Measurements from ENCODE around the gene MRLN.

Gene MRLN

DNA sequence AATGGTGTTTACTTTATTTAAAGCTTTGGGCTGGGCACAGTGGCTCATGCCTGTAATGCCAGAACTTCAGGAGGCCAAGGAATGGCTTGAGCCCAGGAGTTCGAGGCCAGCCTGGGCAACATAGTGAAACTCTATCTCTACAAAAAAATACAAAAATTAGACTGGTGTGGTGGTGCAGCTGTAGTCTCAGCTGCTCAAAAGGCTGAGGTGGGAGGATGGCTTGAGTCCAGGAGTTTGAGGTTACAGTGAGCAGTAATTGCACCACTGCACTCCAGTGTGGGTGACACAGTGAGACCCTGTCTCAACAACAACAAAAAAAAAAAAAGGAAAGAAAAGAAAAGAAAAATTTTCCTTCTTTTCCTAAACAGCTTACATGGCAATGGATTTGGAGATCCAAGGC lies 65.6 kb downstream of the MRLN start:
- Histone ChIP-seq H3K9ac (ENCODE audit: low read length) (no peak overlapping the region), H3K79me2 (ENCODE audit: insufficient read depth, low read length) (no peaks in the 10 kb centered on the region), H4K20me1 (ENCODE audit: low read depth, low read length) (no peaks in the 10 kb centered on the region), H3K4me3 (ENCODE audit: insufficient read depth, low read length, poor library complexity, severe bottlenecking) (no peak overlapping the region), H3K9me2 (replicated peaks; ENCODE audit: insufficient read depth, low read length) (no peaks in the 10 kb centered on the region), H2AFZ (ENCODE audit: low read depth, low read length, severe bottlenecking) (no peak overlapping the region), H3K27me3 (ENCODE audit: low read length) (no peaks in the 10 kb centered on the region), H3K9me3 (ENCODE audit: insufficient read depth, low read length) (no peaks in the 10 kb centered on the region), H3F3A (ENCODE audit: insufficient read depth) (no peaks in the 10 kb centered on the region), H3K4me2 (ENCODE audit: low read depth, low read length, poor library complexity, severe bottlenecking) (no peak overlapping the region), H3K27ac (ENCODE audit: low read depth, low read length) (no peak overlapping the region), H3K36me3 (ENCODE audit: low read length) (no peaks in the 10 kb centered on the region)
- TF ChIP-seq, protein P1, sequence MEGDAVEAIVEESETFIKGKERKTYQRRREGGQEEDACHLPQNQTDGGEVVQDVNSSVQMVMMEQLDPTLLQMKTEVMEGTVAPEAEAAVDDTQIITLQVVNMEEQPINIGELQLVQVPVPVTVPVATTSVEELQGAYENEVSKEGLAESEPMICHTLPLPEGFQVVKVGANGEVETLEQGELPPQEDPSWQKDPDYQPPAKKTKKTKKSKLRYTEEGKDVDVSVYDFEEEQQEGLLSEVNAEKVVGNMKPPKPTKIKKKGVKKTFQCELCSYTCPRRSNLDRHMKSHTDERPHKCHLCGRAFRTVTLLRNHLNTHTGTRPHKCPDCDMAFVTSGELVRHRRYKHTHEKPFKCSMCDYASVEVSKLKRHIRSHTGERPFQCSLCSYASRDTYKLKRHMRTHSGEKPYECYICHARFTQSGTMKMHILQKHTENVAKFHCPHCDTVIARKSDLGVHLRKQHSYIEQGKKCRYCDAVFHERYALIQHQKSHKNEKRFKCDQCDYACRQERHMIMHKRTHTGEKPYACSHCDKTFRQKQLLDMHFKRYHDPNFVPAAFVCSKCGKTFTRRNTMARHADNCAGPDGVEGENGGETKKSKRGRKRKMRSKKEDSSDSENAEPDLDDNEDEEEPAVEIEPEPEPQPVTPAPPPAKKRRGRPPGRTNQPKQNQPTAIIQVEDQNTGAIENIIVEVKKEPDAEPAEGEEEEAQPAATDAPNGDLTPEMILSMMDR (IDR thresholded peaks at IDR 0.05; ENCODE audit: insufficient read depth, low read length, poor library complexity, severe bottlenecking) = no peak
- no peak for TF ChIP-seq EZH2phosphoT487 (conservative IDR thresholded peaks at IDR 0.05; ENCODE audit: low read length)
